MM.1S (cell line): ENCODE results near the gene BTBD17.

Source experiments
- DNase-seq: peaks from one replicate; pipeline ENCODE4 v3.0.0-alpha.2; 2015
- H2AFZ ChIP-seq: fragments of 300-600 bp; sonication (generic); 2 replicates; pipeline ENCODE4 v1.6.0; 2016; ENCODE audit warnings: antibody characterized with exemption, low read length
- H3F3A ChIP-seq: fragments of 300-600 bp; sonication (generic); 2 replicates; pipeline ENCODE4 v1.6.1; 2016; ENCODE audit warnings: mild to moderate bottlenecking, antibody characterized with exemption, low read length, moderate library complexity, mixed read lengths; ENCODE audit not compliant: insufficient read depth
- H3K27ac ChIP-seq: fragments of 300-600 bp; sonication (generic); 2 replicates; pipeline ENCODE4 v1.5.1; 2016; ENCODE audit warnings: mild to moderate bottlenecking, low read length
- H3K27me3 ChIP-seq: fragments of 300-600 bp; sonication (generic); replicated peaks from 2 replicates; pipeline ENCODE4 v1.6.0; 2016; ENCODE audit warnings: low read length; ENCODE audit not compliant: insufficient read depth
- H3K36me3 ChIP-seq: fragments of 300-600 bp; sonication (generic); replicated peaks from 2 replicates; pipeline ENCODE4 v1.6.1; 2016; ENCODE audit warnings: mild to moderate bottlenecking, low read length, mixed read lengths; ENCODE audit not compliant: insufficient read depth
- H3K4me1 ChIP-seq: fragments of 300-600 bp; sonication (generic); 2 replicates; pipeline ENCODE4 v1.6.1; 2016; ENCODE audit warnings: low read length, mixed read lengths
- H3K4me2 ChIP-seq: fragments of 300-600 bp; sonication (generic); 2 replicates; pipeline ENCODE4 v1.6.0; 2016; ENCODE audit warnings: low read depth, low read length
- H3K4me3 ChIP-seq: fragments of 300-600 bp; sonication (generic); 2 replicates; pipeline ENCODE4 v1.5.1; 2016; ENCODE audit warnings: low read length, mixed read lengths
- H3K79me2 ChIP-seq: fragments of 300-600 bp; sonication (generic); 2 replicates; pipeline ENCODE4 v1.6.1; 2016; ENCODE audit warnings: mixed run types, low read length, mixed read lengths
- H3K9ac ChIP-seq: fragments of 300-600 bp; sonication (generic); 2 replicates; pipeline ENCODE4 v1.6.1; 2016; ENCODE audit warnings: low read length, mixed read lengths
- H3K9me2 ChIP-seq: fragments of 300-600 bp; sonication (generic); replicated peaks from 2 replicates; pipeline ENCODE4 v1.6.1; 2016; ENCODE audit warnings: mild to moderate bottlenecking, low read length, mixed read lengths; ENCODE audit not compliant: insufficient read depth
- H3K9me3 ChIP-seq: fragments of 300-600 bp; sonication (generic); replicated peaks from 2 replicates; pipeline ENCODE4 v1.6.1; 2016; ENCODE audit warnings: mild to moderate bottlenecking, low read length, mixed read lengths; ENCODE audit not compliant: insufficient read depth
- H4K20me1 ChIP-seq: fragments of 300-600 bp; sonication (generic); 2 replicates; pipeline ENCODE4 v1.6.1; 2016; ENCODE audit warnings: mild to moderate bottlenecking, low read length, moderate library complexity, mixed read lengths; ENCODE audit not compliant: insufficient read depth
- EZH2 ChIP-seq: fragments of 300-600 bp; sonication (generic); optimal IDR thresholded peaks from 2 replicates; pipeline ENCODE3; 2017; ENCODE audit warnings: low read depth, mild to moderate bottlenecking, antibody characterized with exemption, low read length, mixed read lengths
- EZH2phosphoT487 ChIP-seq: fragments of 300-600 bp; sonication (generic); IDR thresholded peaks from 2 replicates; pipeline ENCODE4 v1.6.1; 2018; ENCODE audit warnings: antibody characterized with exemption, low read length
- TF ChIP-seq, protein P1 (sequence below): fragments of 300-600 bp; sonication (generic); IDR thresholded peaks from 2 replicates; pipeline ENCODE4 v1.5.1; 2016; ENCODE audit warnings: antibody characterized with exemption, low read length, mixed read lengths

The BTBD17 gene

DNA sequence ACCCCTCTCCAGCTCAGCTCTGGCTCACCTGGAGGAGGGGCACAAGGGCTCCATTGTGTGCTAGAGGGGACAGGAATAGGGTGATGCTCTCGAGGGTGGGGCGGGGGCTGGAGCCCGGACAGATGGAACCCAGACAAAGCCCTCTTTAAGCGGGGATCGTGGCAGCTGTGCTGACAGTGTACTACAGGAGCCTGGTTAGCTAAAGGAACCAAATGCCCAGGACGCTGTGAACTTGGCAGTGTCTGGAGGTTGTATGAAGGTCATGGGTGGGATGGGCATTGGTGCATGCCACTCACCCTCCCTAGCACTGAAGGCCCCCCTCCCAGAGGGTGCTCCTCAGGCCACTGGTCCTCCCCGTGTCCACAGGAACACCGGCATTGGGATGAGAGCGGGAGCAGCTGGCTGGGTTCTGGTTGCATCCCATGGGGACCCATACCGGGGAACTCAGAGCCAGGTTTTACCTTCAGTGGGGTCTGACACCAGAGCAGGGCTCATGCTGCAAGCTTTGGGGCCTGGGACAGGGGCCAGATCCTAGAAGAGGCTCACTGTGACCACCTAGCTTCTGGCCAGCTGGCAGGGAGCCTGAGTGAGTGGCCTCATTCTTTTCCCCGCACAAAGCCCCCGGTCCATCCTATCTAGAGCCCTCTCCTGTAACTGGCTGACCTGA lies 23.7 kb downstream of the BTBD17 start:
- H4K20me1 ChIP-seq: no peaks in the 10 kb centered on the region
- H2AFZ ChIP-seq: no peak overlapping the region
- no peaks in the 10 kb centered on the region for H3F3A ChIP-seq
- no peak overlapping the region for H3K4me3 ChIP-seq
- no peak overlapping the region for H3K4me2 ChIP-seq
- no peaks in the 10 kb centered on the region for H3K36me3 ChIP-seq
- no peaks in the 10 kb centered on the region for H3K9me3 ChIP-seq
- H3K9me2 ChIP-seq: no peaks in the 10 kb centered on the region
- peaks cover 9% of the 10 kb centered on the region; the same call in 1 of the 2 replicates for H3K4me1 ChIP-seq
- no peak for DNase-seq
- peaks cover 48% of the 10 kb centered on the region for H3K27me3 ChIP-seq
- no peak overlapping the region for H3K27ac ChIP-seq
- TF ChIP-seq, protein P1, sequence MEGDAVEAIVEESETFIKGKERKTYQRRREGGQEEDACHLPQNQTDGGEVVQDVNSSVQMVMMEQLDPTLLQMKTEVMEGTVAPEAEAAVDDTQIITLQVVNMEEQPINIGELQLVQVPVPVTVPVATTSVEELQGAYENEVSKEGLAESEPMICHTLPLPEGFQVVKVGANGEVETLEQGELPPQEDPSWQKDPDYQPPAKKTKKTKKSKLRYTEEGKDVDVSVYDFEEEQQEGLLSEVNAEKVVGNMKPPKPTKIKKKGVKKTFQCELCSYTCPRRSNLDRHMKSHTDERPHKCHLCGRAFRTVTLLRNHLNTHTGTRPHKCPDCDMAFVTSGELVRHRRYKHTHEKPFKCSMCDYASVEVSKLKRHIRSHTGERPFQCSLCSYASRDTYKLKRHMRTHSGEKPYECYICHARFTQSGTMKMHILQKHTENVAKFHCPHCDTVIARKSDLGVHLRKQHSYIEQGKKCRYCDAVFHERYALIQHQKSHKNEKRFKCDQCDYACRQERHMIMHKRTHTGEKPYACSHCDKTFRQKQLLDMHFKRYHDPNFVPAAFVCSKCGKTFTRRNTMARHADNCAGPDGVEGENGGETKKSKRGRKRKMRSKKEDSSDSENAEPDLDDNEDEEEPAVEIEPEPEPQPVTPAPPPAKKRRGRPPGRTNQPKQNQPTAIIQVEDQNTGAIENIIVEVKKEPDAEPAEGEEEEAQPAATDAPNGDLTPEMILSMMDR: no peak
- no peak for TF ChIP-seq EZH2phosphoT487
- TF ChIP-seq EZH2: no peak
- no peak overlapping the region for H3K9ac ChIP-seq
- no peaks in the 10 kb centered on the region for H3K79me2 ChIP-seq

DNA sequence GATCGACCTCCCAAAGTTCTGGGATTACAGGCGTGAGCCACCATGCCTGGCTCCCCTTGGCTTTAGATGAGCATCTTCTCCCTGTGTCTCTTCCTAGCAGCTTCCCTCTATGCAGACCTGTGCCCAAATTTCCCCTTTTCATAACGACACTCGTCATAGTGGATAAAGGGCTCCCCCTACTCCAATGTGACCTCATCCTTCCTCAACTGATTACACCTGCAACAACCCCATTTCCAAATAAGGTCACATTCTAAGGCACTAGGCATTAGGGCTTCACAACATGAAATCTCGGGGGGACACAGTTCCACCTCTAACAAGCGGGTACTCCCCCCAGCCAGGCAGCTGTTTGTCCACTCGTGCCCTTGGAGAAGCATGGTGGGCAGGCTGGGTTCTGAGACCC lies 25.4 kb downstream of the BTBD17 start:
- H3K36me3 ChIP-seq: no peaks in the 10 kb centered on the region
- H4K20me1 ChIP-seq: no peaks in the 10 kb centered on the region
- H3K9ac ChIP-seq: no peak overlapping the region
- no peak overlapping the region for H3K4me2 ChIP-seq
- peaks cover 9% of the 10 kb centered on the region; the same call in 1 of the 2 replicates for H3K4me1 ChIP-seq
- no peak overlapping the region for H3K4me3 ChIP-seq
- TF ChIP-seq EZH2phosphoT487: no peak
- no peak for TF ChIP-seq EZH2
- TF ChIP-seq, protein P1: no peak
- H3K27me3 ChIP-seq: peaks cover 31% of the 10 kb centered on the region
- no peaks in the 10 kb centered on the region for H3F3A ChIP-seq
- no peak overlapping the region for H3K27ac ChIP-seq
- H3K9me3 ChIP-seq: no peaks in the 10 kb centered on the region
- no peak overlapping the region for H2AFZ ChIP-seq
- DNase-seq: no peak
- H3K79me2 ChIP-seq: no peaks in the 10 kb centered on the region
- no peaks in the 10 kb centered on the region for H3K9me2 ChIP-seq

DNA sequence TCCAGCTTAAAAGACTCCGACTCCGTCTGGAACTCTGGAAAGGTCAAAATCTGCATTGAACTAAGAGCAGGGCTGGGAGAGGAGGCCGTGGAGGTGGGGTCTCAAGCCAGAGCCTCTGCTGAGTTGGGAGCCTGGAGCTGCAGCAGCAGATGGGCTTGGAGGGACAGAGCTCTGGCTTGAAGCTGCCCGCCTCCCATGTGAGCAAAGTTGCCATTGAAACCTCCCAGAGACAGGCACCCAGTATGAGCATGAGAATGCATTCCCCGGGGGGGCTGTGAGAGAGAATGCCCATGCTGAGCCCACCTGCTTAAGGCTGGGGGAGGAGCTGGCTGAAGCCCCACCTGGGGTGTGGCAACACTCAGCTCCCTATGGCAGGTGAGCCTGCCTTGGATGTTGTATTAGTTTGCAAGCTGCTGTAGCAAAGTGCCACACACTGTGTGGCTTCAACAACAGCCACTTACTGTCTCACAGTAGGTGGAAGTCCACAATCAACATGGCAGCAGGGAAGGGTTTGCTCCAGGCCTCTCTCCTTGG lies 26.1 kb downstream of the BTBD17 start:
- no peak for DNase-seq
- peaks cover 9% of the 10 kb centered on the region; the same call in 1 of the 2 replicates for H3K4me1 ChIP-seq
- no peaks in the 10 kb centered on the region for H3K9me3 ChIP-seq
- no peak overlapping the region for H3K4me2 ChIP-seq
- H2AFZ ChIP-seq: no peak overlapping the region
- H3K36me3 ChIP-seq: no peaks in the 10 kb centered on the region
- H3F3A ChIP-seq: no peaks in the 10 kb centered on the region
- no peak overlapping the region for H3K27ac ChIP-seq
- no peaks in the 10 kb centered on the region for H3K79me2 ChIP-seq
- no peak for TF ChIP-seq EZH2
- TF ChIP-seq, protein P1: no peak
- TF ChIP-seq EZH2phosphoT487: no peak
- H4K20me1 ChIP-seq: no peaks in the 10 kb centered on the region
- H3K9me2 ChIP-seq: no peaks in the 10 kb centered on the region
- H3K27me3 ChIP-seq: peaks cover 35% of the 10 kb centered on the region
- no peak overlapping the region for H3K4me3 ChIP-seq
- H3K9ac ChIP-seq: no peak overlapping the region
